GM21360 (cell line): ENCODE results near the gene TIPRL.
A peak's percentile ranks its signal among the peaks of the same experiment; 100 is the strongest.
"Not testable (repeated sequence)": the region's sequence is repeated elsewhere in the genome, so short reads cannot be mapped to it uniquely, and the experiment has no call there.

Experiments used
- ATAC-seq: cut with Tn5 transposase; IDR thresholded peaks from one replicate; pipeline ENCODE4 v1.9.1; 2021; ENCODE audit warnings: mild to moderate bottlenecking, moderate library complexity; ENCODE audit not compliant: unreplicated experiment

The TIPRL gene

GRCh38 chr1:168207673-168208072 lies 28.9 kb downstream of the TIPRL start:
- ATAC-seq, result not testable (repeated sequence)

- no peak for ATAC-seq
These were observed 31.6 kb downstream of the TIPRL start for GRCh38 chr1:168210312-168210711.

GRCh38 chr1:168213349-168213748 lies 34.6 kb downstream of the TIPRL start:
- ATAC-seq, result no peak

GRCh38 chr1:168216171-168216570 lies 37.4 kb downstream of the TIPRL start:
- ATAC-seq, result no peak

- no peak for ATAC-seq
These were observed 38.9 kb downstream of the TIPRL start for GRCh38 chr1:168217664-168218063.

GRCh38 chr1:168218658-168219057 lies 39.9 kb downstream of the TIPRL start:
- ATAC-seq, result no peak

- no peak for ATAC-seq
These were observed 41.7 kb downstream of the TIPRL start for GRCh38 chr1:168220470-168220871.

GRCh38 chr1:168221275-168221674 lies 42.5 kb downstream of the TIPRL start:
- ATAC-seq, result no peak

GRCh38 chr1:168223261-168223660 lies 44.5 kb downstream of the TIPRL start:
- ATAC-seq, result no peak

GRCh38 chr1:168223681-168224540 lies 45.1 kb downstream of the TIPRL start:
- no peak for ATAC-seq

- ATAC-seq, result no peak
These were observed 46.2 kb downstream of the TIPRL start for GRCh38 chr1:168224991-168225390.

GRCh38 chr1:168225476-168226190 lies 46.9 kb downstream of the TIPRL start, which contains the start of gene SFT2D2:
Gene SFT2D2, plus strand, starts transcription at chr1:168226004. Its CDS starts 76 bp downstream, at chr1:168226080.
- peak; percentile 71 for ATAC-seq

GRCh38 chr1:168227620-168228019 lies 48.9 kb downstream of the TIPRL start:
- ATAC-seq, result peak; percentile 15

GRCh38 chr1:168229893-168230292 lies 51.1 kb downstream of the TIPRL start:
- no peak for ATAC-seq

GRCh38 chr1:168230709-168231108 lies 51.9 kb downstream of the TIPRL start:
- no peak for ATAC-seq

GRCh38 chr1:168234846-168235547 lies 56.2 kb downstream of the TIPRL start:
- peak; percentile 80 for ATAC-seq

GRCh38 chr1:168235548-168235885 lies 56.8 kb downstream of the TIPRL start:
- no peak for ATAC-seq

- no peak for ATAC-seq
These were observed 57.2 kb downstream of the TIPRL start for GRCh38 chr1:168235937-168236336.

GRCh38 chr1:168236836-168237611 lies 58.3 kb downstream of the TIPRL start:
- ATAC-seq, result no peak

GRCh38 chr1:168243198-168243597 lies 64.4 kb downstream of the TIPRL start:
- no peak for ATAC-seq
